Measurements from ENCODE around the gene SEC14L1. TPM values are rescaled to one million over a fixed set of nuclear protein-coding genes. Genes with fewer than 3 reads are reported as not detected.

SEC14L1 gene
- total and polyA plus RNA-seq, 2 of the 8 experiments (the other 6 are each of a cell fraction or from before 2014, with no cell fraction given) = 27.2 to 74.4 TPM

GRCh38 chr17:77214743-77215142, 74.0 kb downstream of the SEC14L1 start:
- Histone ChIP-seq H2BK12ac (ENCODE audit: low read depth, low read length) (no peak overlapping the region), H3K79me1 (ENCODE audit: low read depth, low read length) (no peaks in the 10 kb centered on the region), H4K5ac (ENCODE audit: insufficient read length, low read depth, low read length) (no peak overlapping the region), H3K56ac (replicated peaks; ENCODE audit: insufficient read length, low read depth, low read length) (no peak overlapping the region), H3K79me2 (ENCODE audit: control insufficient read depth in 1 of 2, insufficient read depth in 2 of 2, low read length in 2 of 2) (no peaks in the 10 kb centered on the region), H3K4me1 (replicated peaks in 1 of 4; ENCODE audit: control insufficient read depth in 3 of 4, insufficient read depth in 4 of 4, low read length in 3 of 4) (no peaks in the 10 kb centered on the region; a peak in 1 of 7 replicates), H4K91ac (replicated peaks; ENCODE audit: insufficient read length, low read length) (no peak overlapping the region), H3K4ac (replicated peaks; ENCODE audit: insufficient read length, low read depth, low read length) (no peak overlapping the region), H3K9me3 (ENCODE audit: insufficient read depth in 2 of 2, low read depth in 1 of 2, low read length in 1 of 2) (no peaks in the 10 kb centered on the region), H2BK15ac (ENCODE audit: low read length) (no peak overlapping the region), H3K18ac (ENCODE audit: extremely low read depth, low read length) (no peak overlapping the region), H3K4me3 (ENCODE audit: extremely low read depth in 1 of 4, insufficient read depth in 2 of 4, low read depth in 3 of 4, low read length in 4 of 4) (no peak overlapping the region), H3K4me2 (ENCODE audit: insufficient read depth in 1 of 2, low read depth in 2 of 2, low read length in 2 of 2) (no peak overlapping the region), H2BK120ac (replicated peaks; ENCODE audit: low read depth, low read length) (no peak overlapping the region), H2BK20ac (ENCODE audit: low read length) (no peak overlapping the region), H3K23ac (ENCODE audit: insufficient read length) (no peak overlapping the region), H3K27ac (ENCODE audit: low read depth, low read length) (no peak overlapping the region), H4K20me1 (replicated peaks in 1 of 2; ENCODE audit: control insufficient read depth in 1 of 2, insufficient read depth in 2 of 2, low read length in 2 of 2) (peaks cover 0 to 10% of the 10 kb centered on the region in 2 experiments), H4K8ac (ENCODE audit: extremely low read depth, insufficient read depth, low read length) (no peak overlapping the region), H2AFZ (ENCODE audit: low read length) (no peak overlapping the region), H3K9ac (replicated peaks in 1 of 4; ENCODE audit: extremely low read depth in 1 of 4, low read depth in 3 of 4, low read length in 3 of 4) (no peak overlapping the region; a peak in 1 of 7 replicates), H3K36me3 (ENCODE audit: control insufficient read depth in 2 of 4, insufficient read depth in 4 of 4, low read length in 3 of 4) (peaks cover 9 to 34% (median 28%) of the 10 kb centered on the region in 4 experiments), H3K27me3 (replicated peaks in 1 of 4; ENCODE audit: control insufficient read depth in 3 of 4, extremely low read depth in 1 of 4, insufficient read depth in 3 of 4, low read length in 3 of 4) (no peaks in the 10 kb centered on the region), H2AK5ac (ENCODE audit: low read depth, low read length) (no peak overlapping the region), H3K14ac (ENCODE audit: insufficient read length) (no peak overlapping the region), H3K23me2 (ENCODE audit: low read depth, low read length) (peaks cover 4% of the 10 kb centered on the region; the same call in 1 of the 2 replicates), H2BK5ac (ENCODE audit: low read depth, low read length) (no peak overlapping the region)
- TF ChIP-seq RAD21 (IDR thresholded peaks at IDR 0.05 in 1 of 2, conservative IDR thresholded peaks at IDR 0.05 in 1 of 2; ENCODE audit: low read depth in 2 of 2, low read length in 2 of 2) (peak; percentile 67 to 77), CEBPB (IDR thresholded peaks at IDR 0.05; ENCODE audit: low read depth, low read length) (no peak), CTCF (IDR thresholded peaks at IDR 0.05; ENCODE audit: control extremely low read depth in 1 of 3, insufficient read depth in 1 of 3, low read depth in 1 of 3, low read length in 3 of 3) (peak; percentile 87 to 99 (median 95))
- DNase-seq (ENCODE audit: low read depth in 1 of 2, low spot score in 2 of 2) (peak; percentile 27 to 63), FAIRE-seq (no peak)
- POLR2A ChIA-PET (ENCODE audit: partially characterized antibody) = interaction anchor here (1.0 to 1.4 kb wide), 3 partner anchors 112 to 126 kb away, joined by 3 to 10 read pairs (median 3); no protein-coding TSS in a partner anchor
- CTCF ChIA-PET (ENCODE audit: partially characterized antibody) = interaction anchor here (0.6 to 5.7 kb wide), 38 partner anchors 8 to 428 kb away, joined by 3 to 31 read pairs (median 4); no protein-coding TSS in a partner anchor
- WGBS, 2 experiments (ENCODE audit: extremely low coverage in 1 of 2, insufficient coverage in 1 of 2, insufficient read length in 1 of 2, insufficient replicate concordance in 2 of 2, low coverage in 1 of 2, low lambda C conversion rate in 2 of 2, missing lambda C conversion rate in 1 of 2) = 82% methylated on average over 11 of the region's 11 CpGs; no CpG with 5 or more reads in 1 of the 2 experiments
